Activated B cell treated with CpG ODN at 0.5 μM for 24 hours (primary cell): ENCODE results near the gene HOXC12. TPM values are rescaled to one million over a fixed set of nuclear protein-coding genes. Genes with fewer than 3 reads are reported as not detected.

Experiments
- ATAC-seq: fragments of 200-7000 bp; cut with Tn5 transposase; one replicate; pipeline ENCODE4 v1.10.0; 2021; ENCODE audit warnings: low read depth, mild to moderate bottlenecking, moderate library complexity
- CTCF ChIA-PET: fragments of 350-600 bp; sonication (Branson Sonifier 250); formaldehyde crosslinking; loops from one replicate; lab custom pipeline; 2021; ENCODE audit warnings: antibody characterized with exemption; lab: Charles Lee
- POLR2A ChIA-PET: fragments of 350-600 bp; sonication (Branson Sonifier 250); formaldehyde crosslinking; loops from one replicate; lab custom pipeline; 2021; ENCODE audit warnings: antibody characterized with exemption; lab: Charles Lee
- DNase-seq: peaks from one replicate; pipeline ENCODE4 v3.0.0; 2022
- H3K27ac Mint-ChIP-seq: one replicate; pipeline ENCODE4 v1.8.0; 2020; ENCODE audit warnings: mixed read lengths
- H3K27me3 Mint-ChIP-seq: one replicate; pipeline ENCODE4 v1.8.0; 2021; ENCODE audit warnings: mixed read lengths
- H3K36me3 Mint-ChIP-seq: one replicate; pipeline ENCODE4 v1.8.0; 2021; ENCODE audit warnings: low read depth, mixed read lengths
- H3K4me1 Mint-ChIP-seq: one replicate; pipeline ENCODE4 v1.8.0; 2021; ENCODE audit warnings: mixed read lengths
- H3K4me3 Mint-ChIP-seq: one replicate; pipeline ENCODE4 v1.8.0; 2020; ENCODE audit warnings: mild to moderate bottlenecking, mixed read lengths
- H3K9me3 Mint-ChIP-seq: one replicate; pipeline ENCODE4 v1.8.0; 2020; ENCODE audit warnings: mixed read lengths
- intact Hi-C: fragments of 100-400 bp; cut with micrococcal nuclease; formaldehyde crosslinking; loops from one replicate; pipeline ENCODE4 v1.15.1; 2024
- total RNA-seq: library from RNA; stranded (reverse); gene quantifications from 2 replicates; pipeline ENCODE4 v1.2.3, GENCODE V29; 2022
- TF ChIP-seq, protein P1 (sequence below): fragments of 200-600 bp; IDR thresholded peaks from one replicate; pipeline ENCODE4 v1.8.0; 2022; ENCODE audit warnings: antibody characterized with exemption, mild to moderate bottlenecking

Gene HOXC12
- total RNA-seq, 1 donor from 2014 or later, result not detected

DNA sequence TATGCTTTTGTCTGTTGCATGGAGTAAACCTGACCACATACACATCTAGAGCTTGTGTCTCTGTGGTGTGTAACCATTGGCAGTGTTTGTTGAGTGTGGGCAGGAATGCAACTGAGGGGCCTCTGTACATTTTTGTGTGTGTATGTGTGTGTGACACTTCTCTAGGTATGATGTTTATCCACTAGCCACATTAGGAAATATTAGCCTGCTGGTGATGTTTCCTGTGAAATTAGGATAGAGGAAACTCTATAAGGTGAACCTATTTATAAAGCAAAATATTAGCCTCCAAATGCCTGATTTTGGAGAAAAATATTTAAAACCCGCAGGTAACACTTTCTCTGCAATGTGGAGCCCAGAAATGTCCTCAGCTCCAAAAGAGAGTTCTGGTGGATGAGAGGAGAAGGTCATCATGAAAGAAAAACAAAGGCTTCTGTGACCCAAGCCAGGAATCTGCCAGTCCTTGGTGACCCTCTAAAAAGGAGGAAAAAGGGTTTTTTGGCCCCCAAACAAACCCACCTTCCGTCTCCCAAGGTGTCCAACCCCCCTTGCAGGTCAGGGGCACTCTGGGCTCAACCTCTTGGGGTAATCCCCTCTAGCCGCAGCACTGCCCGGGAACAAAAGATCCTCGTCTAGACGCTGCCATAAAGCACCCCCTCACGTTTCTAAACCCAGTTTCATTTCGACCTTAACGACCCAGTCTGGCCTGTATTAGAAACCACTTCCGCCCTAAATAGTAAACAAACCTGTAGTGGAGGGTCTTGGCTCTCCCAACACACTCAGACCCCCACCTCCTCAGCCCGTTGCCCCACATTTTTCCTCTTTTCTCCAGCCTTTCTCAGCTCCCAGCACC lies 23.1 kb downstream of the HOXC12 start:
- no peak for DNase-seq
- ChIA-PET CTCF (no interaction called here), POLR2A (interaction anchor here (0.6 to 0.7 kb wide), 2 partner anchors 54 to 81 kb away, joined by 4 read pairs; no protein-coding TSS in a partner anchor)
- Mint-ChIP-seq H3K4me3 (no peak overlapping the region), H3K4me1 (peaks cover 15% of the 10 kb centered on the region), H3K27me3 (peaks cover 75% of the 10 kb centered on the region), H3K36me3 (no peaks in the 10 kb centered on the region), H3K9me3 (peaks cover 2% of the 10 kb centered on the region), H3K27ac (no peak overlapping the region)
- TF ChIP-seq, protein P1, sequence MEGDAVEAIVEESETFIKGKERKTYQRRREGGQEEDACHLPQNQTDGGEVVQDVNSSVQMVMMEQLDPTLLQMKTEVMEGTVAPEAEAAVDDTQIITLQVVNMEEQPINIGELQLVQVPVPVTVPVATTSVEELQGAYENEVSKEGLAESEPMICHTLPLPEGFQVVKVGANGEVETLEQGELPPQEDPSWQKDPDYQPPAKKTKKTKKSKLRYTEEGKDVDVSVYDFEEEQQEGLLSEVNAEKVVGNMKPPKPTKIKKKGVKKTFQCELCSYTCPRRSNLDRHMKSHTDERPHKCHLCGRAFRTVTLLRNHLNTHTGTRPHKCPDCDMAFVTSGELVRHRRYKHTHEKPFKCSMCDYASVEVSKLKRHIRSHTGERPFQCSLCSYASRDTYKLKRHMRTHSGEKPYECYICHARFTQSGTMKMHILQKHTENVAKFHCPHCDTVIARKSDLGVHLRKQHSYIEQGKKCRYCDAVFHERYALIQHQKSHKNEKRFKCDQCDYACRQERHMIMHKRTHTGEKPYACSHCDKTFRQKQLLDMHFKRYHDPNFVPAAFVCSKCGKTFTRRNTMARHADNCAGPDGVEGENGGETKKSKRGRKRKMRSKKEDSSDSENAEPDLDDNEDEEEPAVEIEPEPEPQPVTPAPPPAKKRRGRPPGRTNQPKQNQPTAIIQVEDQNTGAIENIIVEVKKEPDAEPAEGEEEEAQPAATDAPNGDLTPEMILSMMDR, result no peak
- no peak for ATAC-seq
- intact Hi-C loops, result no loop called here

DNA sequence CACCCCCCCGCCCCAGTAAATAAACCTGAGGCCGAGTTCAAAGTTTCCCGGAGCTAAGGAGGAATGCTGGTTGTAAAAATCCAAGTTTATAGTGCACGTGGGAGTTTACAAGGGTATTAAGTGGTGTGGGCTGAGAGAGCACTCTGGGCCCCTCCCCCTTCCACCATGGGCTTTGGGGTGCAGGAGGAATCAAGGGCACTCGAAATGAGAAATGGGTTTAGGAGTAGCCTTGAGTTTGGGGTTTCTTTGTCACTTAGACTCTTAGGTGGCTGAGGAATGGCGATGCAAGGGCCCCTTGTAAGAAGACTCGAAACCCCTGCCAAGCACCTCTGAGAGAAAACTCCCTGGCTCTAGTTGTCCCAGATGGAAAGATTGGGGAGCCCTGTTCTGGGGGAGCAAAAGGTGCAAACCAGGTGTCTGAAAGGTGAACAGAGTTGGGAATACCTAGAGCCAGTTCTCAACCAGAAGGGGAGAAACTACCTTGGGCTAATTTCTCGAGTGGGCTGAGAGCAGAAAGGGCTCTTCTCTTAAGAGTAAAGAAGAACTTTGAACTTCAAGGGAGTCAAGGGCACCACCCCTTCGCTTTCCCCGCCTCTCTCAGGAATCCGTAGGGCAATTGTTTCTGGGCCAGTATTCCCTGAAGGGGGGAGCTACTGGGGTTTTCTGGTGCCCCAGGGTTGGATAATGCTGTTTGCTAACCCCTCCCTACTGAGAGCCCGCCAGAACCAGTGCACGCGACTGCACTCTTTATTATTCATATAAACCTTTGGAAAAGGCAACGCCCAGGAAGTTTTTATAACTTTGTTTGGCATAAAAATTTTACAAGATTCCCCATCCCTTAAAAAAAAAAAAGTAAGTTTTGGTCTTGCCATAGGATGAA lies 24.0 kb downstream of the HOXC12 start:
- H3K9me3 Mint-ChIP-seq, result peaks cover 2% of the 10 kb centered on the region
- H3K4me3 Mint-ChIP-seq, result no peak overlapping the region
- H3K36me3 Mint-ChIP-seq, result no peaks in the 10 kb centered on the region
- H3K4me1 Mint-ChIP-seq, result peaks cover 10% of the 10 kb centered on the region
- H3K27me3 Mint-ChIP-seq, result peaks cover 77% of the 10 kb centered on the region
- no peak overlapping the region for H3K27ac Mint-ChIP-seq
- intact Hi-C loops, result no loop called here
- POLR2A ChIA-PET, result interaction anchor here (0.6 kb wide), 1 partner anchor 53 kb away, joined by 4 read pairs; no protein-coding TSS in a partner anchor
- DNase-seq (no peak), ATAC-seq (no peak)
- TF ChIP-seq, protein P1, result no peak
- CTCF ChIA-PET, result no interaction called here

DNA sequence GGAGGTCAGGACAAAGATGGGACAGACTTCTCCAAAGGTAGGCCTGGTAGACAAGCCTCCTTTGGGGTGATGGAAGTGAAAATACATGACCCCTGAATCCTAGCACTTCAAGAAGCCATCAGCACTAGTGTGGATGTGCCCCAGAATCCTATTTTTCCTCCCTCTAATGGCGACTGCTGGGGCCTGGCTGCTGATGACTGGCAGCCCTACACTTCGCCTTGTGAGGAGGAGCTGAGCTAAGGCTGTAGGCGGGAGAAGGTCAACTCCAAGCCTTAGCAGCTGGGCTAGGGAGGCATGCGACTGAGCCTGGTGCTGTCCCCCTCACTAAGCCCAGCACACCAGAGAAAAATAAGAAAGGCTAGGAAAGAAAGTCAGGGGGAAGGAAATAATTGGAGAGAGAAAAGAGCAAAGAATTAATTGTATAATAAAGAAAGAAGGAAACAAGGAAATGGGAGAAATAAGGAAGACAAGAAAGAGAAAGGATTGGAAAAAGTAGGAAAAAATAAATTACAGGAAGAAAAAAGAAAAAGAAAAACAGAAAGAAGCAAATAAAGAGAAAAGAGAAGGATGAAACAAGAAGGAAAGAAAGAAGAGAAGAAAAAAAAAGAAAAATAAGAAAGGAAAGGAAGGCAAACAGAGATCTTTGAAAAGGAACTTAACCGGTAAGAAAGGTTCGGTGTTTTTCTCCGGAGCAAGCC lies 25.6 kb downstream of the HOXC12 start:
- CTCF ChIA-PET, result no interaction called here
- DNase-seq, result no peak
- H3K36me3 Mint-ChIP-seq, result no peaks in the 10 kb centered on the region
- H3K27ac Mint-ChIP-seq, result no peak overlapping the region
- peaks cover 80% of the 10 kb centered on the region for H3K27me3 Mint-ChIP-seq
- intact Hi-C loops, result no loop called here
- H3K4me1 Mint-ChIP-seq, result peaks cover 13% of the 10 kb centered on the region
- no peak overlapping the region for H3K4me3 Mint-ChIP-seq
- H3K9me3 Mint-ChIP-seq, result peaks cover 2% of the 10 kb centered on the region
- TF ChIP-seq, protein P1, result no peak
- POLR2A ChIA-PET, result no interaction called here
- no peak for ATAC-seq

DNA sequence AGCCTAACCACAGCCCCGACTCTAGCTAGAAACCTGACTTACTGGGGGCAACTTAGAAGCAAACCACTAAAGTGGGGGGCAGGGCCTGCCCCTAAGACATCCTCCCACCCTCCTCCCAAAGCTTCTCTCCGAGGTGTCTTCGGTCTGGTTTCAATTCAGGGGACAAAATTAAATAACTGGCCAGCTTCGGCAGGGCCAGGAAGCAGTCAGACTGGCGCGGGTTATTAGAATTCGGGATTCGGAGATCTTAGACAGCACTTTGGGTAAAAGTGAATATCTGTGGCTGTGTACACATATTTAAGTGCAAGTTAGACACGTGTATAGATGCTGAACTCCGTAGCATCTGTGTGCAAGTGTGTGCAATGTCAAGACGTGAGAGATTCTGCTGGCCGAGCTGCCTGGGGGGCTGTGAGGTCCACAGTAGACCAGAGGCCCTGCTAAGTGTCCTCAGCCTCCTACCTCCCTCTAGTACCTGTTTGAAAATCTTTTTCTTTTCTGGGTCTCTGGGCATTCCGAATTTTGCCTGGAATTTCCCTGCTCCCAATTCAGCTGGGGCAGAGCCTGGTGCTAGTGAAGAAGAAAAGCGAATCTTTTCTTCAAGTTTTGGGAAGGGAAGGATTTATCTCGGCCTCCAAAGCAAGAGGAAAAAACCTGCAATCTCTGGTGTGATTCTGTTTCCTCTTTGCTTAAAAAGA lies 26.2 kb downstream of the HOXC12 start:
- Mint-ChIP-seq H3K36me3 (no peaks in the 10 kb centered on the region), H3K4me3 (no peak overlapping the region), H3K4me1 (peaks cover 11% of the 10 kb centered on the region), H3K9me3 (no peaks in the 10 kb centered on the region), H3K27me3 (peaks cover 79% of the 10 kb centered on the region), H3K27ac (no peak overlapping the region)
- ChIA-PET POLR2A (no interaction called here), CTCF (no interaction called here)
- ATAC-seq (no peak), DNase-seq (no peak)
- intact Hi-C loops, result no loop called here
- TF ChIP-seq, protein P1, result no peak
